HepG2 (cell line): ENCODE results near the gene CEP20. TPM values are rescaled to one million over a fixed set of nuclear protein-coding genes. Genes with fewer than 3 reads are reported as not detected.

Source experiments
- IKZF4 ChIP-seq: sonication (generic); formaldehyde crosslinking; IDR thresholded peaks from 2 replicates; pipeline ENCODE4 v1.5.1; 2020; ENCODE audit warnings: borderline replicate concordance, mild to moderate bottlenecking, low read depth, missing genetic modification reagents; ENCODE audit errors: not compliant biosample characterization
- KDM3A ChIP-seq: IDR thresholded peaks from 2 replicates; pipeline ENCODE4 v1.6.1; 2018; ENCODE audit warnings: low read depth, missing compliant biosample characterization
- KDM4B ChIP-seq: sonication (generic); formaldehyde crosslinking; IDR thresholded peaks from 2 replicates; pipeline ENCODE4 v1.4.0; 2020; ENCODE audit warnings: missing genetic modification reagents
- SNAI1 ChIP-seq: sonication (generic); formaldehyde crosslinking; IDR thresholded peaks from 2 replicates; pipeline ENCODE4 v1.5.0; 2020; ENCODE audit warnings: mild to moderate bottlenecking, missing genetic modification reagents, borderline replicate concordance
- YEATS2 ChIP-seq: sonication (generic); formaldehyde crosslinking; IDR thresholded peaks from 2 replicates; pipeline ENCODE4 v1.4.0; 2020; ENCODE audit warnings: missing genetic modification reagents, borderline replicate concordance
- ZFP37 ChIP-seq: sonication (generic); formaldehyde crosslinking; IDR thresholded peaks from 2 replicates; pipeline ENCODE4 v1.4.0; 2020; ENCODE audit warnings: missing genetic modification reagents, borderline replicate concordance
- ZNF317 ChIP-seq: sonication (generic); formaldehyde crosslinking; IDR thresholded peaks from 2 replicates; pipeline ENCODE4 v1.5.0; 2020; ENCODE audit warnings: mild to moderate bottlenecking, missing genetic modification reagents
- ZNF772 ChIP-seq: sonication (generic); formaldehyde crosslinking; IDR thresholded peaks from 2 replicates; pipeline ENCODE4 v1.5.0; 2020; ENCODE audit warnings: mild to moderate bottlenecking, missing genetic modification reagents
- polyA plus RNA-seq, 8 experiments: library from polyadenylated mRNA; depleted of rRNA in 3 of 8; stranded (reverse) in 7 of 8; unstranded in 1 of 8; fragments of >200 nt; fragmentation: Illumina TruSeq in 4 of 8; extraction: Trizol in 4 of 8; gene quantifications; 2 replicates each; pipeline versions ENCODE4 v1.2.1 to v1.2.3, GENCODE V29; 2011 to 2016; ENCODE audit warnings: low read depth in 4 of 8, missing spikeins in 1 of 8, mixed read lengths in 1 of 8; ENCODE audit not compliant: insufficient read depth in 1 of 8
- total RNA-seq, 5 experiments: library from RNA; depleted of rRNA; stranded (reverse); fragments of >200 nt; fragmentation: Illumina TruSeq; extraction: Trizol; gene quantifications; 2 replicates each; pipeline ENCODE4 v1.2.3, GENCODE V29; 2016; ENCODE audit warnings: low read depth in 1 of 5
- TF ChIP-seq, protein P1 (sequence below): sonication (generic); formaldehyde crosslinking; IDR thresholded peaks from 2 replicates; pipeline ENCODE4 v1.4.0; 2020; ENCODE audit warnings: mild to moderate bottlenecking, missing genetic modification reagents
- TF ChIP-seq, protein P2 (sequence below): sonication (generic); formaldehyde crosslinking; IDR thresholded peaks from 2 replicates; pipeline ENCODE4 v1.4.0; 2020; ENCODE audit warnings: mild to moderate bottlenecking, missing genetic modification reagents
- TF ChIP-seq, protein P3 (sequence below): sonication (generic); formaldehyde crosslinking; conservative IDR thresholded peaks from 2 replicates; pipeline ENCODE4 v1.4.0; 2020; ENCODE audit warnings: missing genetic modification reagents
- TF ChIP-seq, protein P4 (sequence below): fragments of 450-650 bp; IDR thresholded peaks from 2 replicates; pipeline ENCODE4 v1.6.1; 2017
- TF ChIP-seq, protein P5 (sequence below), 2 experiments: sonication (generic) in 1 of 2; formaldehyde crosslinking in 1 of 2; IDR thresholded peaks; 2 replicates each; pipeline versions ENCODE4 v1.5.1 to v1.6.1; 2011 to 2020; ENCODE audit warnings: borderline replicate concordance in 1 of 2, low read depth in 1 of 2, low read length in 1 of 2, mild to moderate bottlenecking in 1 of 2, missing genetic modification reagents in 1 of 2, moderate library complexity in 1 of 2

CEP20 gene
- total and polyA plus RNA-seq, 2 of the 13 experiments (the other 11 are each of a cell fraction or from before 2014, with no cell fraction given) = 53.0 to 54.1 TPM

DNA sequence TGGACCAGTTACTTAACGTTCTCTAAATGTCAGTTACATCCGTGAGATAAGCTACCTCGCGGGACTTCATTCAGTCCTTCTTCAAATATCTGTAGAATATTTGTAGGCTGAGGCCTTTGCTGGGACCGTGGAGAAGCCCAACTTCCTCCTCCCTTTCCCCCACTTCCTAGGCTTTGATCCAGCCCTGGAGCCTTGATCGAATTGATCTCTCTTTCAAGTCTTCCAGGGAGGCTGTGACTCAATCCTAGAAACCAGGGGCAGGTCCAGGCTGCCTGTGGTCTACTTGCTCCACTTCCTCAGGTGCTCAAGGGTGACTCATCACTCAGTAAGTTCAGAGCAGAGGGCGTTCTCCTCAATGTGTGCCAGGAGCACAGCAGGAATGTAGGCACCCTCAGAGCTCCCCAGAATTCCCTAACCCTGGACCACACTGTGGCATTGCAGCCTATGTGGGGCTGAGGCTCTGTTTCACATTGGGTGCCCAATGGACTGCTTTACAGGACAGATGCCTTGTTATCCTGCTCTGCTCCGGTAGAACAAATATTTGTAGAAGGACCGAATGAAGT is 11.2 kb upstream of the CEP20 start (continued):
- TF ChIP-seq, protein P1, sequence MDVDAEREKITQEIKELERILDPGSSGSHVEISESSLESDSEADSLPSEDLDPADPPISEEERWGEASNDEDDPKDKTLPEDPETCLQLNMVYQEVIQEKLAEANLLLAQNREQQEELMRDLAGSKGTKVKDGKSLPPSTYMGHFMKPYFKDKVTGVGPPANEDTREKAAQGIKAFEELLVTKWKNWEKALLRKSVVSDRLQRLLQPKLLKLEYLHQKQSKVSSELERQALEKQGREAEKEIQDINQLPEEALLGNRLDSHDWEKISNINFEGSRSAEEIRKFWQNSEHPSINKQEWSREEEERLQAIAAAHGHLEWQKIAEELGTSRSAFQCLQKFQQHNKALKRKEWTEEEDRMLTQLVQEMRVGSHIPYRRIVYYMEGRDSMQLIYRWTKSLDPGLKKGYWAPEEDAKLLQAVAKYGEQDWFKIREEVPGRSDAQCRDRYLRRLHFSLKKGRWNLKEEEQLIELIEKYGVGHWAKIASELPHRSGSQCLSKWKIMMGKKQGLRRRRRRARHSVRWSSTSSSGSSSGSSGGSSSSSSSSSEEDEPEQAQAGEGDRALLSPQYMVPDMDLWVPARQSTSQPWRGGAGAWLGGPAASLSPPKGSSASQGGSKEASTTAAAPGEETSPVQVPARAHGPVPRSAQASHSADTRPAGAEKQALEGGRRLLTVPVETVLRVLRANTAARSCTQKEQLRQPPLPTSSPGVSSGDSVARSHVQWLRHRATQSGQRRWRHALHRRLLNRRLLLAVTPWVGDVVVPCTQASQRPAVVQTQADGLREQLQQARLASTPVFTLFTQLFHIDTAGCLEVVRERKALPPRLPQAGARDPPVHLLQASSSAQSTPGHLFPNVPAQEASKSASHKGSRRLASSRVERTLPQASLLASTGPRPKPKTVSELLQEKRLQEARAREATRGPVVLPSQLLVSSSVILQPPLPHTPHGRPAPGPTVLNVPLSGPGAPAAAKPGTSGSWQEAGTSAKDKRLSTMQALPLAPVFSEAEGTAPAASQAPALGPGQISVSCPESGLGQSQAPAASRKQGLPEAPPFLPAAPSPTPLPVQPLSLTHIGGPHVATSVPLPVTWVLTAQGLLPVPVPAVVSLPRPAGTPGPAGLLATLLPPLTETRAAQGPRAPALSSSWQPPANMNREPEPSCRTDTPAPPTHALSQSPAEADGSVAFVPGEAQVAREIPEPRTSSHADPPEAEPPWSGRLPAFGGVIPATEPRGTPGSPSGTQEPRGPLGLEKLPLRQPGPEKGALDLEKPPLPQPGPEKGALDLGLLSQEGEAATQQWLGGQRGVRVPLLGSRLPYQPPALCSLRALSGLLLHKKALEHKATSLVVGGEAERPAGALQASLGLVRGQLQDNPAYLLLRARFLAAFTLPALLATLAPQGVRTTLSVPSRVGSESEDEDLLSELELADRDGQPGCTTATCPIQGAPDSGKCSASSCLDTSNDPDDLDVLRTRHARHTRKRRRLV (CRISPR knock-in tag) = no peak
- no peak; the same call in 1 of the 2 replicates for TF ChIP-seq ZFP37 (CRISPR knock-in tag)
- TF ChIP-seq, protein P2, sequence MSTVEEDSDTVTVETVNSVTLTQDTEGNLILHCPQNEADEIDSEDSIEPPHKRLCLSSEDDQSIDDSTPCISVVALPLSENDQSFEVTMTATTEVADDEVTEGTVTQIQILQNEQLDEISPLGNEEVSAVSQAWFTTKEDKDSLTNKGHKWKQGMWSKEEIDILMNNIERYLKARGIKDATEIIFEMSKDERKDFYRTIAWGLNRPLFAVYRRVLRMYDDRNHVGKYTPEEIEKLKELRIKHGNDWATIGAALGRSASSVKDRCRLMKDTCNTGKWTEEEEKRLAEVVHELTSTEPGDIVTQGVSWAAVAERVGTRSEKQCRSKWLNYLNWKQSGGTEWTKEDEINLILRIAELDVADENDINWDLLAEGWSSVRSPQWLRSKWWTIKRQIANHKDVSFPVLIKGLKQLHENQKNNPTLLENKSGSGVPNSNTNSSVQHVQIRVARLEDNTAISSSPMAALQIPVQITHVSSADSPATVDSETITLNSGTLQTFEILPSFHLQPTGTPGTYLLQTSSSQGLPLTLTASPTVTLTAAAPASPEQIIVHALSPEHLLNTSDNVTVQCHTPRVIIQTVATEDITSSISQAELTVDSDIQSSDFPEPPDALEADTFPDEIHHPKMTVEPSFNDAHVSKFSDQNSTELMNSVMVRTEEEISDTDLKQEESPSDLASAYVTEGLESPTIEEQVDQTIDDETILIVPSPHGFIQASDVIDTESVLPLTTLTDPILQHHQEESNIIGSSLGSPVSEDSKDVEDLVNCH (CRISPR knock-in tag) = no peak
- TF ChIP-seq, protein P3, sequence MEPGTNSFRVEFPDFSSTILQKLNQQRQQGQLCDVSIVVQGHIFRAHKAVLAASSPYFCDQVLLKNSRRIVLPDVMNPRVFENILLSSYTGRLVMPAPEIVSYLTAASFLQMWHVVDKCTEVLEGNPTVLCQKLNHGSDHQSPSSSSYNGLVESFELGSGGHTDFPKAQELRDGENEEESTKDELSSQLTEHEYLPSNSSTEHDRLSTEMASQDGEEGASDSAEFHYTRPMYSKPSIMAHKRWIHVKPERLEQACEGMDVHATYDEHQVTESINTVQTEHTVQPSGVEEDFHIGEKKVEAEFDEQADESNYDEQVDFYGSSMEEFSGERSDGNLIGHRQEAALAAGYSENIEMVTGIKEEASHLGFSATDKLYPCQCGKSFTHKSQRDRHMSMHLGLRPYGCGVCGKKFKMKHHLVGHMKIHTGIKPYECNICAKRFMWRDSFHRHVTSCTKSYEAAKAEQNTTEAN (CRISPR knock-in tag) = no peak
- TF ChIP-seq, protein P4, sequence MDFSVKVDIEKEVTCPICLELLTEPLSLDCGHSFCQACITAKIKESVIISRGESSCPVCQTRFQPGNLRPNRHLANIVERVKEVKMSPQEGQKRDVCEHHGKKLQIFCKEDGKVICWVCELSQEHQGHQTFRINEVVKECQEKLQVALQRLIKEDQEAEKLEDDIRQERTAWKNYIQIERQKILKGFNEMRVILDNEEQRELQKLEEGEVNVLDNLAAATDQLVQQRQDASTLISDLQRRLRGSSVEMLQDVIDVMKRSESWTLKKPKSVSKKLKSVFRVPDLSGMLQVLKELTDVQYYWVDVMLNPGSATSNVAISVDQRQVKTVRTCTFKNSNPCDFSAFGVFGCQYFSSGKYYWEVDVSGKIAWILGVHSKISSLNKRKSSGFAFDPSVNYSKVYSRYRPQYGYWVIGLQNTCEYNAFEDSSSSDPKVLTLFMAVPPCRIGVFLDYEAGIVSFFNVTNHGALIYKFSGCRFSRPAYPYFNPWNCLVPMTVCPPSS = no peak
- no peak for TF ChIP-seq YEATS2 (CRISPR knock-in tag)
- no peak for TF ChIP-seq KDM4B
- TF ChIP-seq ZNF317 (CRISPR knock-in tag) = no peak
- no peak for TF ChIP-seq IKZF4 (CRISPR knock-in tag)
- no peak for TF ChIP-seq SNAI1 (CRISPR knock-in tag)
- TF ChIP-seq, protein P5, sequence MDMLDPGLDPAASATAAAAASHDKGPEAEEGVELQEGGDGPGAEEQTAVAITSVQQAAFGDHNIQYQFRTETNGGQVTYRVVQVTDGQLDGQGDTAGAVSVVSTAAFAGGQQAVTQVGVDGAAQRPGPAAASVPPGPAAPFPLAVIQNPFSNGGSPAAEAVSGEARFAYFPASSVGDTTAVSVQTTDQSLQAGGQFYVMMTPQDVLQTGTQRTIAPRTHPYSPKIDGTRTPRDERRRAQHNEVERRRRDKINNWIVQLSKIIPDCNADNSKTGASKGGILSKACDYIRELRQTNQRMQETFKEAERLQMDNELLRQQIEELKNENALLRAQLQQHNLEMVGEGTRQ (IDR thresholded peaks at IDR 0.05; ENCODE audit: low read depth, low read length) = no peak
- TF ChIP-seq, protein P5 (CRISPR knock-in tag; IDR thresholded peaks at IDR 0.05; ENCODE audit: borderline replicate concordance) = no peak
- TF ChIP-seq ZNF772 (CRISPR knock-in tag) = no peak
- TF ChIP-seq KDM3A (CRISPR knock-in tag) = no peak
